LHCN-M2 (cell line): ENCODE measurements around the gene TTLL8. TPM values are rescaled to one million over a fixed set of nuclear protein-coding genes. Genes with fewer than 3 reads are reported as not detected.

ENCODE experiments used
- DNase-seq: peaks from one replicate; pipeline ENCODE4 v3.0.0-alpha.2; 2012; ENCODE audit warnings: low read depth
- total RNA-seq: library from RNA; depleted of rRNA; stranded (reverse); fragments of >200 nt; gene quantifications from 2 replicates; pipeline ENCODE4 v1.2.3, GENCODE V29; 2014

TTLL8 gene
- total RNA-seq, 1 experiment from 2014 or later, result not detected

DNA sequence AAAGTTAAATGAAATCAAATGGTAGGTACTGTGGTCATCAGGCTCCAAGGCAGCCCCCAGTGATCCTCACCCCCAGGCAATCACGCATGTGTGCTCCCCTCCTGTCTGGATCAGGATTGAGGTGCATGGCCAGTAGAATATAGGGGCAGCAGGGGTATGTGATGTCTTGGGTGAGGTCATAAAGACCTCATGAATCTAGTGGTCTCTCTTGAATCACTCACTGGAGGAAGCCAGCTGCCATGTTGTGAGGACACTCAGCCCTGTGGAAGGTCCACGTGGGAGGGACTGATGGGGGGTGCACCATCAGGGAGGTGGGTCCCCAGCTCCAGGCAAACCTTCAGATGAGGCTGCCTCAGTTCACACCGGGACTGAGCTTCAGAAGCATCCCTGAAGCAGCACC is 38.8 kb downstream of the TTLL8 start:
- DNase-seq, result no peak

GRCh38 chr22:50018608-50019285 is 39.4 kb downstream of the TTLL8 start:
- no peak for DNase-seq

DNA sequence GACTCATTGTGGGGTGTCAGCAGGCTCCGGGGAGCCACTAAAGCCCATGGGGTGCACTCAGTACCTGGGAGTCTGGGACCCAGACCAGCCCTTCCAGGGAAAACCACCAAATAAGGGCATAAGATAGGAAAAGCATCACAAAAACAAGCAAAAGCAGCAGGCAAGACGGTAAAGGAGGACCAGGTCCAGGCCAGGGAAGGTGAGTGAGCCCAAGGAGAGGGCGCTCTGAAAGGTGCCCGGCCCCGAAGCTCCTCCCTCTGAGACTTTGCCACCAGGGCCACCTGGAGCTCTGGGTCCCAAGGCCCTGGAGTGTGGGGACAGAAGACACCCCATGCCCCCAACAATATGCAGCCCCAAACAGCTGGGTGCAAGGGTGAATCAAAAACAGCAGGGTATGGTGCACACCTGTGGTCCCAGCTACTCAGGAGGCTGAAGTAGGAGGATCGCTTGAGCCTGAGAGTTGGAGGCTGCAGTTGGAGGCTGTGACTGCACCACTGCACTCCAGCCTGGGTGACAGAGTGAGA is 40.3 kb downstream of the TTLL8 start:
- no peak for DNase-seq

- DNase-seq, result no peak
These were observed 41.0 kb downstream of the TTLL8 start for GRCh38 chr22:50016988-50017700.

DNA sequence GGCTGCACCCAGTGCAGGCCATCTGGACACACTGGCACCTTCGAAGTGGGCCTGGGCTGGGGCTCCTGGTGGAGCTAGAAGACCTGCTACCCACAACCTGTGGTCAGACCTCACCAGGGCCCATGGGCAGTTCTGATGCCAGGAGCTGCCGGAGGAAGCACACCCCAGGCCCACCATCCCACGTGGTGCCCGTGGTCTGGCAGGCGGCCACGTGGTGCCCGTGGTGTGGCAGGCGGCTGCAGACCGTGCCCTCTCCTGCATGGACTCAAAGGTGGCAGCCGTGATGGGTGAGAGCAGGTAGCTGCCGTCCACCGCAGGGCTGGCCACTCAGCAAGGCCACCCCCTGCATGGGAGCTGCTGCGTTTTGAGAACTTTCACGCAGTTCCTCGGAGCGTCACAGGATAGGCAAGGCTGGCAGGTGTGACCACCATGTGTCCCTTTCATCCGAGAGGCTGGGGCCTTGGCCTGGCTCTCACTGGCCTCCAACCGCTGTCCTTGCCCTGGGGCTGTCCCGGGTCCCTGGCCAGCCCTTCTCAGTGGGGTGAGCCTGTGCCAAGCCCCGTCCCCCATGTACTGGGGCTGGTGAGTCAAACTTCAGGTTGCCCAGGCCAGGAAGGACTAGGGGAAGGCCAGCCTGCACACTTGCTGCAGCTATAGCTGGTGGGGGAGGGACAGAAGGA is 41.6 kb downstream of the TTLL8 start:
- no peak for DNase-seq

GRCh38 chr22:50015451-50016307 is 42.4 kb downstream of the TTLL8 start:
- no peak for DNase-seq

DNA sequence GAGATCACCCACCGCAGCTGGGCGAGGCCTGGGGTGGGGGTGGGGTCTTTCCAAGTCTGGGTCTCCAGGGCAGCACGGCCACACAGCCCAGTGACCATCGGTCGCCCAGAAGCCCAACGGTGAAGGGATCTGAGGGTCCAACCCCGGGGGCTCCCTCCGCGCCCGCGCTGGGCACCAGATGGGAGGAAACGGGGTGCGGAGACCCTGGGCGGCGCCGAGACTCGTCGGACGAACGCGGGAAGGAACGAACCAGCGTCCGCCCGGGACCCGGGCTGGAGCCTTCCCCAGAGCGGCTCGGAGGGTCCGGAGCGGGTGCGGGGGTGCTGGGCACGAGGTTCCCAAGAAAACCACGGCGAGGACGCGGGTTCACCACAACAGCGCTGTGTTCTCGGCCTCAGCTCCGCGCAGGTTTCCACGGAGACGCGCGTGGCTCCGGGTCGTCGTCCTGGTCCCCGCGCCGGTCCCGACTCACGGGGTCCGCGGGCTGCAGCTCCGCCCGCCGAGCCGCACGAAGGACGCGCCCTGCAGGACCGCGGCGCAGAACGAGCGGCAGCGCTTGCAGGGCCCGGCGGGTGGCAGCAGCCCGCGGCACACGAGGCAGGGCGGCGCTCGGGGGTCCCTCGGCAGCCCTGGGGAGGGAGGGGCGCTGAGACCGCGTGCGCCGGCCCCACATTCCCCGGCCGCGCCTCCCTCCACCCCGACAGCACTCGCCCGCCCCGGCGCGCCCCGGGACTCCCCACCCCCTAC is 43.3 kb downstream of the TTLL8 start:
- no peak for DNase-seq

- DNase-seq, result no peak
These were observed 44.0 kb downstream of the TTLL8 start for GRCh38 chr22:50014053-50014501.

GRCh38 chr22:50012211-50013181 is 45.6 kb downstream of the TTLL8 start, which contains the start of gene IL17REL:
IL17REL (minus strand) TSS chr22:50012765; CDS start chr22:50012646, 119 bp downstream.
- no peak for DNase-seq

GRCh38 chr22:50011447-50012210 is 46.5 kb downstream of the TTLL8 start:
- no peak for DNase-seq

GRCh38 chr22:50010676-50011446 is 47.2 kb downstream of the TTLL8 start:
- no peak for DNase-seq

GRCh38 chr22:50009765-50010675 is 48.1 kb downstream of the TTLL8 start:
- no peak for DNase-seq

DNA sequence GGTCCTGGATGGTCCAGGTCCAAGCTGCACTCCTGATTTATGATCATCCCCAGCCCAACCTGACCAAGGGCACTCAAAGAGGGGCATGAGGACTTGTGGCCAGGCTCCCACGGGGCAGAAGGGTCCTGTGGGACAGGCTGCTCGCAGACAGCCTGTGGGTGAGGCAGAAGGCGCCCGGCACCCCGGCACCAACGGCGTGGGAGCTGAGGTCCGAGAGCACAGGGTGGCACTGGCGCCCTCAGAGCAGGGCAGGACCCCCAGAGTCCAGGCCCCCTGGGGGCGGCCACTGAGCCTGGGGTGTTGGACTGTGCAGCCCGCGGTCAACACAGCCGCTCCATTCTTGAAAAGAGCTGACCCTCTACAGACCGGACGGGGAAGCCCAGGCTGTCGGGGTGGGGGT is 48.8 kb downstream of the TTLL8 start:
- DNase-seq, result no peak

GRCh38 chr22:50008151-50009040 is 49.7 kb downstream of the TTLL8 start:
- no peak for DNase-seq

DNA sequence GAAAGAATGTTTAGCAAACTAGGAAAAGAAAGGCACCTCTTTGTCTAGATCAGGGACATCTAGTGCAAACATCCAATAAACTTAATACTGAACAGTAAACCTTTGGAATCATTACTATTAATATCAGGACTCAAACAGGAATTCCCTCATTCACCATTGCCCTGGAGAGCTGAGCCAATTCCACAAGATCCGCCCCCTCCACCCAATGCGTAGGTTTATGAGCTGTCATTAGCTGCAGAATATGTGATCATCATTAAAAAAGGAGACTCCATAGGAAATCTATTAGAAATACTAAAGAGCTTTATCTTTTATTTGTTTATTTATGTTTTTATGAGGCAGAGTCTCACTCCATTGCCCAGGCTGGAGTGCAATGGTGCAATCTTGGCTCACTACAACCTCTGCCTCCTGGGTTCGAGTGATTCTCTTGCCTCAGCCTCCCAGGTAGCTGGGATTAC is 51.0 kb downstream of the TTLL8 start:
- DNase-seq, result no peak

DNA sequence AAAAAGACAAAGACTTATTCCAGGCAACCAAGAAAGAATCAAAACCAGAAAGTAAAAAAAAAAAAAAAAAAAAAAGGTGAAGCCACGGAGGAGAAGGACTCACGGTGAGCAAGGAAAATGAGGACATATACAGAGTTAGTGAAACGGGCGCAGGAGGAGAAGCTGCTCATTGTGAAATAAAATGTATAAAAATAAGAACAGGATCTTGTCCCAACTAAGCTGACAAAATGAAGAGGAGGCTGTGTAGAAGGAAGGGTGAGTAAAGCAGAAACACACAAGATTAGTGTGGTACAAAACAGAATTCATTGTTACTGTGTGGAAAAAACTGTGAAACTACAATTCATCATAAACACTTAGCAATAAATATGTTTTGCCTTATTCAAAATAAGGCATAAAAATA is 53.2 kb downstream of the TTLL8 start:
- no peak for DNase-seq
